CD4-positive, alpha-beta memory T cell (primary cell): ENCODE measurements around the gene SLC22A14. TPM values are rescaled to one million over a fixed set of nuclear protein-coding genes. Genes with fewer than 3 reads are reported as not detected.
"Not testable (repeated sequence)": the region's sequence is repeated elsewhere in the genome, so short reads cannot be mapped to it uniquely, and the experiment has no call there.

ENCODE experiments used
- CTCF ChIA-PET: fragments of 350-600 bp; sonication (Branson Sonifier 250); formaldehyde crosslinking; loops from one replicate; lab custom pipeline; 2021; ENCODE audit warnings: inconsistent platforms; ENCODE audit not compliant: partially characterized antibody; lab: Charles Lee
- POLR2A ChIA-PET: fragments of 350-600 bp; sonication (Branson Sonifier 250); formaldehyde crosslinking; loops from one replicate; lab custom pipeline; 2021; ENCODE audit not compliant: partially characterized antibody; lab: Charles Lee
- DNase-seq, 5 donors: peaks; one replicate each; pipeline versions ENCODE4 v3.0.0 to v3.0.0-alpha.2; 2020 to 2022; ENCODE audit warnings: mixed read lengths in 1 of 5
- H3K27ac ChIP-seq: one replicate; pipeline ENCODE4 v1.7.0; 2013; ENCODE audit warnings: low read depth, low read length
- H3K27me3 ChIP-seq: 2 replicates; pipeline ENCODE4 v1.7.0; 2013; ENCODE audit warnings: mild to moderate bottlenecking, low read length, moderate library complexity; ENCODE audit not compliant: insufficient read depth
- H3K36me3 ChIP-seq: 2 replicates; pipeline ENCODE4 v1.7.0; 2013; ENCODE audit warnings: mild to moderate bottlenecking, low read length, moderate library complexity; ENCODE audit not compliant: insufficient read depth
- H3K4me1 ChIP-seq: 2 replicates; pipeline ENCODE4 v1.7.0; 2013; ENCODE audit warnings: mild to moderate bottlenecking, low read length, moderate library complexity; ENCODE audit not compliant: insufficient read depth
- H3K4me3 ChIP-seq, 2 donors: one replicate each; pipeline ENCODE4 v1.7.0; 2013; ENCODE audit warnings: low read length in 2 of 2, mild to moderate bottlenecking in 1 of 2
- H3K9me3 ChIP-seq, 2 donors: one replicate each; pipeline ENCODE4 v1.7.0; 2013; ENCODE audit warnings: low read length in 2 of 2, control low read depth in 1 of 2; ENCODE audit not compliant: control insufficient read depth in 1 of 2
- H3K27ac Mint-ChIP-seq, 7 donors: one replicate each; pipeline ENCODE4 v1.8.0; 2020 to 2021; ENCODE audit warnings: mixed read lengths in 7 of 7, mild to moderate bottlenecking in 6 of 7, inconsistent platforms in 3 of 7, moderate library complexity in 3 of 7
- H3K27me3 Mint-ChIP-seq, 2 donors: one replicate each; pipeline ENCODE4 v1.8.0; 2020 to 2021; ENCODE audit warnings: mixed read lengths in 2 of 2
- H3K36me3 Mint-ChIP-seq, 2 donors: one replicate each; pipeline ENCODE4 v1.8.0; 2020 to 2021; ENCODE audit warnings: mixed read lengths in 2 of 2, inconsistent platforms in 1 of 2, mild to moderate bottlenecking in 1 of 2
- H3K4me1 Mint-ChIP-seq, 4 donors: one replicate each; pipeline ENCODE4 v1.8.0; 2020 to 2021; ENCODE audit warnings: mixed read lengths in 4 of 4, mild to moderate bottlenecking in 1 of 4
- H3K4me3 Mint-ChIP-seq, 8 donors: one replicate each; pipeline ENCODE4 v1.8.0; 2020 to 2021; ENCODE audit warnings: mixed read lengths in 8 of 8, mild to moderate bottlenecking in 7 of 8, moderate library complexity in 6 of 8, inconsistent platforms in 3 of 8
- H3K9me3 Mint-ChIP-seq, 8 donors: one replicate each; pipeline ENCODE4 v1.8.0; 2020 to 2021; ENCODE audit warnings: mixed read lengths in 8 of 8, mild to moderate bottlenecking in 5 of 8, inconsistent platforms in 3 of 8, moderate library complexity in 1 of 8
- intact Hi-C: fragments of 100-400 bp; cut with micrococcal nuclease; formaldehyde crosslinking; loops from one replicate; pipeline ENCODE4 v1.15.1; 2023
- polyA plus RNA-seq, 2 donors: library from polyadenylated mRNA; unstranded; fragments of 300-500 nt; fragmentation: Illumina TruSeq; gene quantifications; one replicate each; pipeline ENCODE4 v1.2.3, GENCODE V29; 2021
- total RNA-seq, 2 experiments: library from RNA; stranded (reverse); gene quantifications; one replicate each; pipeline ENCODE4 v1.2.3, GENCODE V29; 2021

Gene SLC22A14
- total and polyA plus RNA-seq, 4 experiments from 2014 or later: 0.10 TPM; not detected in 3

- Mint-ChIP-seq H3K27ac (no peak overlapping the region), H3K4me3 (no peak overlapping the region), H3K27me3 (no peaks in the 10 kb centered on the region), H3K9me3 (no peaks in the 10 kb centered on the region), H3K36me3 (peaks cover 0 to 3% of the 10 kb centered on the region in 2 donors), H3K4me1 (no peaks in the 10 kb centered on the region)
- no peak overlapping the region for H3K4me3 ChIP-seq
- intact Hi-C loops: no loop called here
- no peaks in the 10 kb centered on the region for H3K9me3 ChIP-seq
- no peaks in the 10 kb centered on the region for H3K27me3 ChIP-seq
- H3K27ac ChIP-seq: no peak overlapping the region
- no peaks in the 10 kb centered on the region for H3K36me3 ChIP-seq
- ChIA-PET CTCF (no interaction called here), POLR2A (no interaction called here)
- no peaks in the 10 kb centered on the region for H3K4me1 ChIP-seq
- no peak for DNase-seq
Measured at GRCh38 chr3:38276917-38277630, 5.0 kb upstream of the SLC22A14 start.

- intact Hi-C loops: no loop called here
Measured at GRCh38 chr3:38278841-38279240, 3.3 kb upstream of the SLC22A14 start.

GRCh38 chr3:38283810-38284755 lies 2.0 kb downstream of the SLC22A14 start:
- POLR2A ChIA-PET: no interaction called here
- no peaks in the 10 kb centered on the region for H3K4me1 Mint-ChIP-seq

More at GRCh38 chr3:38278841-38279240, 3.3 kb upstream of the SLC22A14 start:
- no peaks in the 10 kb centered on the region for H3K4me1 Mint-ChIP-seq
- no peak overlapping the region for H3K27ac Mint-ChIP-seq
- H3K27ac ChIP-seq: no peak overlapping the region
- CTCF ChIA-PET: interaction anchor here (2.8 kb wide), 1 partner anchor 68 kb away, joined by 7 read pairs; the partner anchor contains the start of gene XYLB
- no peaks in the 10 kb centered on the region for H3K9me3 Mint-ChIP-seq
- no peaks in the 10 kb centered on the region for H3K4me1 ChIP-seq
- no peaks in the 10 kb centered on the region for H3K27me3 Mint-ChIP-seq
- no peaks in the 10 kb centered on the region for H3K9me3 ChIP-seq
- no peaks in the 10 kb centered on the region for H3K36me3 ChIP-seq
- no peak overlapping the region for H3K4me3 Mint-ChIP-seq
- no peaks in the 10 kb centered on the region for H3K27me3 ChIP-seq
- no peak overlapping the region for H3K4me3 ChIP-seq
- peaks cover 0 to 3% of the 10 kb centered on the region in 2 donors for H3K36me3 Mint-ChIP-seq
- no peak for DNase-seq
- POLR2A ChIA-PET: no interaction called here

GRCh38 chr3:38284756-38285150 lies 2.7 kb downstream of the SLC22A14 start:
- Histone ChIP-seq H3K9me3 (no peaks in the 10 kb centered on the region), H3K4me1 (no peaks in the 10 kb centered on the region), H3K4me3 (no peak overlapping the region), H3K36me3 (no peaks in the 10 kb centered on the region), H3K27ac (no peak overlapping the region), H3K27me3 (no peaks in the 10 kb centered on the region)
- H3K9me3 Mint-ChIP-seq: peaks cover 0 to 2% (median 0%) of the 10 kb centered on the region in 8 donors
- H3K36me3 Mint-ChIP-seq: no peaks in the 10 kb centered on the region
- H3K4me1 Mint-ChIP-seq: no peaks in the 10 kb centered on the region
- H3K4me3 Mint-ChIP-seq: no peak overlapping the region
- no peak overlapping the region for H3K27ac Mint-ChIP-seq
- no peaks in the 10 kb centered on the region for H3K27me3 Mint-ChIP-seq
- no peak for DNase-seq
- POLR2A ChIA-PET: no interaction called here
- intact Hi-C loops: no loop called here
- CTCF ChIA-PET: no interaction called here

More at GRCh38 chr3:38283810-38284755, 2.0 kb downstream of the SLC22A14 start:
- no peaks in the 10 kb centered on the region for H3K9me3 ChIP-seq
- no peaks in the 10 kb centered on the region for H3K4me1 ChIP-seq
- H3K27ac Mint-ChIP-seq: no peak overlapping the region
- no peak for DNase-seq
- H3K27ac ChIP-seq: no peak overlapping the region
- peaks cover 0 to 2% (median 0%) of the 10 kb centered on the region in 8 donors for H3K9me3 Mint-ChIP-seq
- no peaks in the 10 kb centered on the region for H3K36me3 ChIP-seq
- intact Hi-C loops: no loop called here
- no peaks in the 10 kb centered on the region for H3K27me3 ChIP-seq
- no peak overlapping the region for H3K4me3 ChIP-seq
- CTCF ChIA-PET: no interaction called here
- no peaks in the 10 kb centered on the region for H3K27me3 Mint-ChIP-seq
- no peaks in the 10 kb centered on the region for H3K36me3 Mint-ChIP-seq
- no peak overlapping the region for H3K4me3 Mint-ChIP-seq

GRCh38 chr3:38289286-38290217 lies 7.5 kb downstream of the SLC22A14 start:
- H3K27me3 ChIP-seq, H3K27ac Mint-ChIP-seq, H3K4me3 ChIP-seq, H3K27me3 Mint-ChIP-seq, H3K4me1 Mint-ChIP-seq, H3K9me3 Mint-ChIP-seq, intact Hi-C loops, POLR2A ChIA-PET, H3K4me3 Mint-ChIP-seq, H3K4me1 ChIP-seq, H3K27ac ChIP-seq, DNase-seq, H3K9me3 ChIP-seq, H3K36me3 ChIP-seq, H3K36me3 Mint-ChIP-seq: not testable (repeated sequence)
- CTCF ChIA-PET: interaction anchor here (1.0 kb wide), 1 partner anchor 26 kb away, joined by 3 read pairs; no protein-coding TSS in a partner anchor

- POLR2A ChIA-PET, intact Hi-C loops: not testable (repeated sequence)
Measured at GRCh38 chr3:38297053-38297452, 15.0 kb downstream of the SLC22A14 start.

More at GRCh38 chr3:38297053-38297452, 15.0 kb downstream of the SLC22A14 start:
- H3K4me3 ChIP-seq, H3K4me1 ChIP-seq, H3K9me3 ChIP-seq, H3K4me1 Mint-ChIP-seq, H3K9me3 Mint-ChIP-seq, H3K36me3 ChIP-seq, H3K4me3 Mint-ChIP-seq, H3K27ac ChIP-seq, H3K27me3 ChIP-seq, DNase-seq, H3K36me3 Mint-ChIP-seq, H3K27ac Mint-ChIP-seq: not testable (repeated sequence)
- CTCF ChIA-PET: interaction anchor here (3.8 to 4.7 kb wide), 2 partner anchors 179 to 323 kb away, joined by 18 to 20 read pairs; no protein-coding TSS in a partner anchor
- peaks cover 4 to 13% of the 10 kb centered on the region in 2 donors for H3K27me3 Mint-ChIP-seq
